HEK293 (cell line): ENCODE data around the gene RPS19BP1.

Experiments
- BCL11B ChIP-seq: fragments of 450-650 bp; formaldehyde crosslinking; IDR thresholded peaks from 2 replicates; pipeline ENCODE4 v1.5.1; 2016; ENCODE audit warnings: low read depth, missing biosample characterization, missing genetic modification characterization
- FEZF1 ChIP-seq: fragments of 450-650 bp; formaldehyde crosslinking; IDR thresholded peaks from 2 replicates; pipeline ENCODE4 v1.5.1; 2016; ENCODE audit warnings: missing biosample characterization, missing genetic modification characterization
- INSM2 ChIP-seq: fragments of 450-650 bp; formaldehyde crosslinking; IDR thresholded peaks from 2 replicates; pipeline ENCODE4 v1.5.1; 2016; ENCODE audit warnings: missing biosample characterization, missing genetic modification characterization
- KLF10 ChIP-seq: fragments of 450-650 bp; IDR thresholded peaks from 2 replicates; pipeline ENCODE4 v1.5.1; 2018; ENCODE audit warnings: missing biosample characterization, mild to moderate bottlenecking, missing genetic modification characterization
- KLF7 ChIP-seq: fragments of 450-650 bp; formaldehyde crosslinking; IDR thresholded peaks from 2 replicates; pipeline ENCODE4 v1.5.1; 2016; ENCODE audit warnings: missing biosample characterization, missing genetic modification characterization, borderline replicate concordance
- MYNN ChIP-seq: fragments of 450-650 bp; formaldehyde crosslinking; IDR thresholded peaks from 2 replicates; pipeline ENCODE4 v1.5.1; 2016; ENCODE audit warnings: missing biosample characterization, missing genetic modification characterization, borderline replicate concordance
- RBAK ChIP-seq: fragments of 450-650 bp; formaldehyde crosslinking; IDR thresholded peaks from 2 replicates; pipeline ENCODE4 v1.5.1; 2016; ENCODE audit warnings: missing biosample characterization, missing genetic modification characterization
- YY1 ChIP-seq: fragments of 450-650 bp; formaldehyde crosslinking; IDR thresholded peaks from 2 replicates; pipeline ENCODE4 v1.5.1; 2018; ENCODE audit warnings: missing biosample characterization, missing genetic modification characterization
- YY2 ChIP-seq: fragments of 450-650 bp; formaldehyde crosslinking; IDR thresholded peaks from 2 replicates; pipeline ENCODE4 v1.5.1; 2016; ENCODE audit warnings: missing biosample characterization, missing genetic modification characterization
- ZNF184 ChIP-seq: fragments of 450-650 bp; IDR thresholded peaks from 2 replicates; pipeline ENCODE4 v1.5.1; 2018; ENCODE audit warnings: missing biosample characterization, mild to moderate bottlenecking, missing genetic modification characterization
- ZNF2 ChIP-seq: fragments of 450-650 bp; formaldehyde crosslinking; IDR thresholded peaks from 2 replicates; pipeline ENCODE4 v1.5.1; 2016; ENCODE audit warnings: missing biosample characterization, missing genetic modification characterization
- ZNF202 ChIP-seq: fragments of 450-650 bp; formaldehyde crosslinking; IDR thresholded peaks from 2 replicates; pipeline ENCODE4 v1.5.1; 2016; ENCODE audit warnings: missing biosample characterization, missing genetic modification characterization, borderline replicate concordance
- ZNF366 ChIP-seq: fragments of 450-650 bp; formaldehyde crosslinking; conservative IDR thresholded peaks from 2 replicates; pipeline ENCODE4 v1.5.1; 2016; ENCODE audit warnings: missing biosample characterization, missing genetic modification characterization
- ZNF404 ChIP-seq: fragments of 450-650 bp; formaldehyde crosslinking; IDR thresholded peaks from 2 replicates; pipeline ENCODE4 v1.5.1; 2017; ENCODE audit warnings: missing biosample characterization, missing genetic modification characterization
- ZNF514 ChIP-seq: fragments of 450-650 bp; formaldehyde crosslinking; IDR thresholded peaks from 2 replicates; pipeline ENCODE4 v1.5.1; 2016; ENCODE audit warnings: missing biosample characterization, missing genetic modification characterization
- ZNF560 ChIP-seq: fragments of 450-650 bp; formaldehyde crosslinking; IDR thresholded peaks from 2 replicates; pipeline ENCODE4 v1.5.1; 2017; ENCODE audit warnings: missing biosample characterization, missing genetic modification characterization, borderline replicate concordance
- ZNF610 ChIP-seq: fragments of 450-650 bp; formaldehyde crosslinking; IDR thresholded peaks from 2 replicates; pipeline ENCODE4 v1.5.1; 2016; ENCODE audit warnings: missing biosample characterization, missing genetic modification characterization, borderline replicate concordance
- ZNF624 ChIP-seq: fragments of 450-650 bp; formaldehyde crosslinking; IDR thresholded peaks from 2 replicates; pipeline ENCODE4 v1.5.1; 2017; ENCODE audit warnings: missing biosample characterization, missing genetic modification characterization
- ZNF701 ChIP-seq: fragments of 450-650 bp; formaldehyde crosslinking; IDR thresholded peaks from 2 replicates; pipeline ENCODE4 v1.5.1; 2016; ENCODE audit warnings: missing biosample characterization, missing genetic modification characterization
- ZNF704 ChIP-seq: fragments of 450-650 bp; formaldehyde crosslinking; IDR thresholded peaks from 2 replicates; pipeline ENCODE4 v1.5.1; 2016; ENCODE audit warnings: missing biosample characterization, missing genetic modification characterization
- ZNF76 ChIP-seq: fragments of 450-650 bp; formaldehyde crosslinking; IDR thresholded peaks from 2 replicates; pipeline ENCODE4; 2016; ENCODE audit warnings: low read depth, missing biosample characterization, missing genetic modification characterization, borderline replicate concordance
- ZNF785 ChIP-seq: fragments of 450-650 bp; formaldehyde crosslinking; IDR thresholded peaks from 2 replicates; pipeline ENCODE4 v1.5.1; 2016; ENCODE audit warnings: missing biosample characterization, missing genetic modification characterization
- ZNF837 ChIP-seq: fragments of 450-650 bp; formaldehyde crosslinking; IDR thresholded peaks from 2 replicates; pipeline ENCODE4 v1.5.1; 2016; ENCODE audit warnings: missing biosample characterization, missing genetic modification characterization
- TF ChIP-seq, protein P1 (sequence below): fragments of 450-650 bp; formaldehyde crosslinking; IDR thresholded peaks from 2 replicates; pipeline ENCODE4 v1.5.1; 2016; ENCODE audit warnings: missing biosample characterization, missing genetic modification characterization
- TF ChIP-seq, protein P2 (sequence below): fragments of 450-650 bp; formaldehyde crosslinking; conservative IDR thresholded peaks from 2 replicates; pipeline ENCODE4 v1.5.1; 2016; ENCODE audit warnings: low read depth, missing biosample characterization, missing genetic modification characterization
- TF ChIP-seq, protein P3 (sequence below): fragments of 450-650 bp; formaldehyde crosslinking; IDR thresholded peaks from 2 replicates; pipeline ENCODE4 v1.5.1; 2017; ENCODE audit warnings: missing biosample characterization, missing genetic modification characterization
- TF ChIP-seq, protein P4 (sequence below): fragments of 450-650 bp; formaldehyde crosslinking; IDR thresholded peaks from 2 replicates; pipeline ENCODE4 v1.5.1; 2016; ENCODE audit warnings: missing biosample characterization, missing genetic modification characterization

The RPS19BP1 gene

DNA sequence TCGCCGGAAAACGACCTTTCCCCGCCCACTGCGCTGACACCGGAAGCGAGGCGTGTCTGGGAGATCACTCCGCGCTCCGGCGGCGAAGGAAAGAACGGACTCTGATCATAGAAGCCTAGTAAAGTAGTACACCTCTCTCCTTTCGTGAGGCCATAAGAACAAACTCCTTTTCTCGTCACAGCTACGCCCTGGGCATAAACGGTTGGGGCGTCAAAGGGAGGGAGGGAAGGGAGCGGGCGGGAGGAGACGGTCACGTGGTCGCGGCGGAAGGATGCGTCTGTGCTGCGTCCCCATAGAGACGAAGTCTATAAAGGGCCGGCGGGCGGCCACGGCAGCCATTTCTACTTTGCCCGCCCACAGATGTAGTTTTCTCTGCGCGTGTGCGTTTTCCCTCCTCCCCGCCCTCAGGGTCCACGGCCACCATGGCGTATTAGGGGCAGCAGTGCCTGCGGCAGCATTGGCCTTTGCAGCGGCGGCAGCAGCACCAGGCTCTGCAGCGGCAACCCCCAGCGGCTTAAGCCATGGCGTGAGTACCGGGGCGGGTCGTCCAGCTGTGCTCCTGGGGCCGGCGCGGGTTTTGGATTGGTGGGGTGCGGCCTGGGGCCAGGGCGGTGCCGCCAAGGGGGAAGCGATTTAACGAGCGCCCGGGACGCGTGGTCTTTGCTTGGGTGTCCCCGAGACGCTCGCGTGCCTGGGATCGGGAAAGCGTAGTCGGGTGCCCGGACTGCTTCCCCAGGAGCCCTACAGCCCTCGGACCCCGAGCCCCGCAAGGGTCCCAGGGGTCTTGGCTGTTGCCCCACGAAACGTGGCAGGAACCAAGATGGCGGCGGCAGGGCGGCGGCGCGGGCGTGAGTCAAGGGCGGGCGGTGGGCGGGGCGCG lies 12.1 kb downstream of the RPS19BP1 start, which contains the start of gene ATF4 (continued):
- TF ChIP-seq, protein P1, sequence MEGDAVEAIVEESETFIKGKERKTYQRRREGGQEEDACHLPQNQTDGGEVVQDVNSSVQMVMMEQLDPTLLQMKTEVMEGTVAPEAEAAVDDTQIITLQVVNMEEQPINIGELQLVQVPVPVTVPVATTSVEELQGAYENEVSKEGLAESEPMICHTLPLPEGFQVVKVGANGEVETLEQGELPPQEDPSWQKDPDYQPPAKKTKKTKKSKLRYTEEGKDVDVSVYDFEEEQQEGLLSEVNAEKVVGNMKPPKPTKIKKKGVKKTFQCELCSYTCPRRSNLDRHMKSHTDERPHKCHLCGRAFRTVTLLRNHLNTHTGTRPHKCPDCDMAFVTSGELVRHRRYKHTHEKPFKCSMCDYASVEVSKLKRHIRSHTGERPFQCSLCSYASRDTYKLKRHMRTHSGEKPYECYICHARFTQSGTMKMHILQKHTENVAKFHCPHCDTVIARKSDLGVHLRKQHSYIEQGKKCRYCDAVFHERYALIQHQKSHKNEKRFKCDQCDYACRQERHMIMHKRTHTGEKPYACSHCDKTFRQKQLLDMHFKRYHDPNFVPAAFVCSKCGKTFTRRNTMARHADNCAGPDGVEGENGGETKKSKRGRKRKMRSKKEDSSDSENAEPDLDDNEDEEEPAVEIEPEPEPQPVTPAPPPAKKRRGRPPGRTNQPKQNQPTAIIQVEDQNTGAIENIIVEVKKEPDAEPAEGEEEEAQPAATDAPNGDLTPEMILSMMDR (tag by site-specific recombination), result 0 out of 2 replicates have a peak, but pooled peaks have one; percentile 11
- TF ChIP-seq BCL11B (tag by site-specific recombination), result no peak; the same call in 1 of the 2 replicates
- TF ChIP-seq ZNF404 (tag by site-specific recombination), result no peak
- 0 out of 2 replicates have a peak, but pooled peaks have one; percentile 7 for TF ChIP-seq ZNF704 (tag by site-specific recombination)
- TF ChIP-seq FEZF1 (tag by site-specific recombination), result 0 out of 2 replicates have a peak, but pooled peaks have one; percentile 11
- peak; percentile 45; the same call in 1 of the 2 replicates for TF ChIP-seq ZNF610
- peak; percentile 98 for TF ChIP-seq KLF7 (tag by site-specific recombination)
- no peak for TF ChIP-seq ZNF701 (tag by site-specific recombination)
- peak; percentile 95 for TF ChIP-seq YY2
- TF ChIP-seq RBAK (tag by site-specific recombination), result peak; percentile 76; the same call in 1 of the 2 replicates
- TF ChIP-seq, protein P2, sequence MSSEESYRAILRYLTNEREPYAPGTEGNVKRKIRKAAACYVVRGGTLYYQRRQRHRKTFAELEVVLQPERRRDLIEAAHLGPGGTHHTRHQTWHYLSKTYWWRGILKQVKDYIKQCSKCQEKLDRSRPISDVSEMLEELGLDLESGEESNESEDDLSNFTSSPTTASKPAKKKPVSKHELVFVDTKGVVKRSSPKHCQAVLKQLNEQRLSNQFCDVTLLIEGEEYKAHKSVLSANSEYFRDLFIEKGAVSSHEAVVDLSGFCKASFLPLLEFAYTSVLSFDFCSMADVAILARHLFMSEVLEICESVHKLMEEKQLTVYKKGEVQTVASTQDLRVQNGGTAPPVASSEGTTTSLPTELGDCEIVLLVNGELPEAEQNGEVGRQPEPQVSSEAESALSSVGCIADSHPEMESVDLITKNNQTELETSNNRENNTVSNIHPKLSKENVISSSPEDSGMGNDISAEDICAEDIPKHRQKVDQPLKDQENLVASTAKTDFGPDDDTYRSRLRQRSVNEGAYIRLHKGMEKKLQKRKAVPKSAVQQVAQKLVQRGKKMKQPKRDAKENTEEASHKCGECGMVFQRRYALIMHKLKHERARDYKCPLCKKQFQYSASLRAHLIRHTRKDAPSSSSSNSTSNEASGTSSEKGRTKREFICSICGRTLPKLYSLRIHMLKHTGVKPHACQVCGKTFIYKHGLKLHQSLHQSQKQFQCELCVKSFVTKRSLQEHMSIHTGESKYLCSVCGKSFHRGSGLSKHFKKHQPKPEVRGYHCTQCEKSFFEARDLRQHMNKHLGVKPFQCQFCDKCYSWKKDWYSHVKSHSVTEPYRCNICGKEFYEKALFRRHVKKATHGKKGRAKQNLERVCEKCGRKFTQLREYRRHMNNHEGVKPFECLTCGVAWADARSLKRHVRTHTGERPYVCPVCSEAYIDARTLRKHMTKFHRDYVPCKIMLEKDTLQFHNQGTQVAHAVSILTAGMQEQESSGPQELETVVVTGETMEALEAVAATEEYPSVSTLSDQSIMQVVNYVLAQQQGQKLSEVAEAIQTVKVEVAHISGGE, result peak; percentile 82
- peak; percentile 84 for TF ChIP-seq ZNF366 (tag by site-specific recombination)
- TF ChIP-seq ZNF76, result peak; percentile 97
- TF ChIP-seq, protein P3, sequence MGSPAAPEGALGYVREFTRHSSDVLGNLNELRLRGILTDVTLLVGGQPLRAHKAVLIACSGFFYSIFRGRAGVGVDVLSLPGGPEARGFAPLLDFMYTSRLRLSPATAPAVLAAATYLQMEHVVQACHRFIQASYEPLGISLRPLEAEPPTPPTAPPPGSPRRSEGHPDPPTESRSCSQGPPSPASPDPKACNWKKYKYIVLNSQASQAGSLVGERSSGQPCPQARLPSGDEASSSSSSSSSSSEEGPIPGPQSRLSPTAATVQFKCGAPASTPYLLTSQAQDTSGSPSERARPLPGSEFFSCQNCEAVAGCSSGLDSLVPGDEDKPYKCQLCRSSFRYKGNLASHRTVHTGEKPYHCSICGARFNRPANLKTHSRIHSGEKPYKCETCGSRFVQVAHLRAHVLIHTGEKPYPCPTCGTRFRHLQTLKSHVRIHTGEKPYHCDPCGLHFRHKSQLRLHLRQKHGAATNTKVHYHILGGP, result peak; percentile 50; the same call in 1 of the 2 replicates
- no peak for TF ChIP-seq ZNF624 (tag by site-specific recombination)
- TF ChIP-seq YY1, result peak; percentile 89
- peak; percentile 90 for TF ChIP-seq ZNF2 (tag by site-specific recombination)
- no peak for TF ChIP-seq ZNF514 (tag by site-specific recombination)
- TF ChIP-seq ZNF560 (tag by site-specific recombination), result no peak
- TF ChIP-seq INSM2 (tag by site-specific recombination), result peak; percentile 93; the same call in 1 of the 2 replicates
- peak; percentile 73; the same call in 1 of the 2 replicates for TF ChIP-seq ZNF837 (tag by site-specific recombination)
- TF ChIP-seq ZNF785 (tag by site-specific recombination), result peak; percentile 49
- no peak for TF ChIP-seq ZNF202 (tag by site-specific recombination)
- TF ChIP-seq KLF10 (tag by site-specific recombination), result peak; percentile 75
- 0 out of 2 replicates have a peak, but pooled peaks have one; percentile 68 for TF ChIP-seq ZNF184
- TF ChIP-seq MYNN, result no peak; the same call in 1 of the 2 replicates
- TF ChIP-seq, protein P4, sequence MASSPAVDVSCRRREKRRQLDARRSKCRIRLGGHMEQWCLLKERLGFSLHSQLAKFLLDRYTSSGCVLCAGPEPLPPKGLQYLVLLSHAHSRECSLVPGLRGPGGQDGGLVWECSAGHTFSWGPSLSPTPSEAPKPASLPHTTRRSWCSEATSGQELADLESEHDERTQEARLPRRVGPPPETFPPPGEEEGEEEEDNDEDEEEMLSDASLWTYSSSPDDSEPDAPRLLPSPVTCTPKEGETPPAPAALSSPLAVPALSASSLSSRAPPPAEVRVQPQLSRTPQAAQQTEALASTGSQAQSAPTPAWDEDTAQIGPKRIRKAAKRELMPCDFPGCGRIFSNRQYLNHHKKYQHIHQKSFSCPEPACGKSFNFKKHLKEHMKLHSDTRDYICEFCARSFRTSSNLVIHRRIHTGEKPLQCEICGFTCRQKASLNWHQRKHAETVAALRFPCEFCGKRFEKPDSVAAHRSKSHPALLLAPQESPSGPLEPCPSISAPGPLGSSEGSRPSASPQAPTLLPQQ, result peak; percentile 81
